ENCODE results near the gene VCL.

VCL gene

GRCh38 chr10:73983096-73984047 is 14.5 kb upstream of the VCL start:
- TF ChIP-seq CTCF (IDR thresholded peaks at IDR 0.05; ENCODE audit: control insufficient read depth, insufficient read depth, low read depth, low read length, missing control alignments) = no peak
- DNase-seq (ENCODE audit: low read depth) = no peak
- no peak overlapping the region for H3K4me3 ChIP-seq (ENCODE audit: control insufficient read depth, low read depth, low read length)

GRCh38 chr10:73989594-73990150 is 8.2 kb upstream of the VCL start:
- TF ChIP-seq CTCF (IDR thresholded peaks at IDR 0.05; ENCODE audit: control insufficient read depth, insufficient read depth, low read depth, low read length, missing control alignments) = no peak
- no peak for DNase-seq (ENCODE audit: low read depth)
- H3K4me3 ChIP-seq (ENCODE audit: control insufficient read depth, low read depth, low read length) = no peak overlapping the region

GRCh38 chr10:73991203-73991883 is 6.6 kb upstream of the VCL start:
- H3K4me3 ChIP-seq (ENCODE audit: control insufficient read depth, low read depth, low read length) = no peak overlapping the region
- no peak for DNase-seq (ENCODE audit: low read depth)
- no peak for TF ChIP-seq CTCF (IDR thresholded peaks at IDR 0.05; ENCODE audit: control insufficient read depth, insufficient read depth, low read depth, low read length, missing control alignments)

- H3K4me3 ChIP-seq (ENCODE audit: control insufficient read depth, low read depth, low read length) = no peak overlapping the region
- no peak for DNase-seq (ENCODE audit: low read depth)
- TF ChIP-seq CTCF (IDR thresholded peaks at IDR 0.05; ENCODE audit: control insufficient read depth, insufficient read depth, low read depth, low read length, missing control alignments) = no peak
Measured at GRCh38 chr10:73991884-73992245, 6.1 kb upstream of the VCL start.

- TF ChIP-seq CTCF (IDR thresholded peaks at IDR 0.05; ENCODE audit: control insufficient read depth, insufficient read depth, low read depth, low read length, missing control alignments) = no peak
- DNase-seq (ENCODE audit: low read depth) = no peak
- no peak overlapping the region for H3K4me3 ChIP-seq (ENCODE audit: control insufficient read depth, low read depth, low read length)
Measured at GRCh38 chr10:73992899-73993788, 4.8 kb upstream of the VCL start.

- no peak for TF ChIP-seq CTCF (IDR thresholded peaks at IDR 0.05; ENCODE audit: control insufficient read depth, insufficient read depth, low read depth, low read length, missing control alignments)
- H3K4me3 ChIP-seq (ENCODE audit: control insufficient read depth, low read depth, low read length) = no peak overlapping the region
- DNase-seq (ENCODE audit: low read depth) = no peak
Measured at GRCh38 chr10:73995035-73995358, 2.9 kb upstream of the VCL start.
